Right lobe of liver (tissue), 4 donors: ENCODE measurements around the gene KMT2A.
"Not testable (repeated sequence)": the region's sequence is repeated elsewhere in the genome, so short reads cannot be mapped to it uniquely, and the experiment has no call there.

Source experiments
- CTCF ChIP-seq, 4 donors: fragments of 200-600 bp in 3 of 4; fragments of 450-650 bp in 1 of 4; IDR thresholded peaks; one replicate each; pipeline versions ENCODE4 v1.5.1 to v1.8.0; 2016 to 2022; ENCODE audit warnings: antibody characterized with exemption in 4 of 4, mild to moderate bottlenecking in 2 of 4
- POLR2A ChIP-seq: fragments of 450-650 bp; IDR thresholded peaks from one replicate; pipeline ENCODE4 v1.6.1; 2017; ENCODE audit warnings: antibody characterized with exemption, mild to moderate bottlenecking
- donor health status: DM: no; HTN: no; CAD: no.
- donor health status: DM: no; HTN: no; CAD: no.
- donor health status: DM: no; HTN: yes; CAD: no.

- TF ChIP-seq CTCF (IDR thresholded peaks at IDR 0.05); POLR2A: not testable (repeated sequence)
Measured at GRCh38 chr11:118571701-118572060, 135.4 kb downstream of the KMT2A start.
